UCSD-AML1 (cell line): ENCODE measurements around the gene TMEM145.

Experiments
- DNase-seq: peaks from one replicate; lab custom pipeline; 2025; ENCODE audit not compliant: unreplicated experiment; lab: John Stamatoyannopoulos, UW

TMEM145 gene

GRCh38 chr19:42277821-42278451, 35.2 kb upstream of the TMEM145 start:
- no peak for DNase-seq

GRCh38 chr19:42278452-42279154, 34.5 kb upstream of the TMEM145 start:
- no peak for DNase-seq

GRCh38 chr19:42279155-42279901, 33.8 kb upstream of the TMEM145 start:
- no peak for DNase-seq

- DNase-seq = peak; percentile 81
These were observed 33.0 kb upstream of the TMEM145 start for GRCh38 chr19:42279902-42280814.

GRCh38 chr19:42280815-42281145, 32.3 kb upstream of the TMEM145 start:
- no peak for DNase-seq

GRCh38 chr19:42281146-42281826, 31.8 kb upstream of the TMEM145 start:
- DNase-seq = no peak

- no peak for DNase-seq
These were observed 31.0 kb upstream of the TMEM145 start for GRCh38 chr19:42281827-42282762.

GRCh38 chr19:42282819-42283187, 30.3 kb upstream of the TMEM145 start:
- no peak for DNase-seq

GRCh38 chr19:42283188-42284065, 29.7 kb upstream of the TMEM145 start:
- DNase-seq = peak; percentile 96

- DNase-seq = peak; percentile 83
These were observed 29.0 kb upstream of the TMEM145 start for GRCh38 chr19:42284066-42284501.

- DNase-seq = no peak
These were observed 28.3 kb upstream of the TMEM145 start for GRCh38 chr19:42284591-42285341.

GRCh38 chr19:42285541-42285941, 27.6 kb upstream of the TMEM145 start:
- DNase-seq = no peak

- no peak for DNase-seq
These were observed 27.1 kb upstream of the TMEM145 start for GRCh38 chr19:42285988-42286348.

- no peak for DNase-seq
These were observed 26.6 kb upstream of the TMEM145 start for GRCh38 chr19:42286349-42287016.

GRCh38 chr19:42287017-42287826, 25.9 kb upstream of the TMEM145 start:
- DNase-seq = no peak

GRCh38 chr19:42287827-42288107, 25.3 kb upstream of the TMEM145 start:
- DNase-seq = no peak

GRCh38 chr19:42288387-42288786, 24.7 kb upstream of the TMEM145 start:
- no peak for DNase-seq
